GM12878 (cell line): ENCODE data around the gene RAF1. TPM values are rescaled to one million over a fixed set of nuclear protein-coding genes. Genes with fewer than 3 reads are reported as not detected.
A peak's percentile ranks its signal among the peaks of the same experiment; 100 is the strongest.

Experiments
- ESRRA ChIP-seq: IDR thresholded peaks from 2 replicates; pipeline ENCODE4 v1.6.1; 2012; ENCODE audit warnings: mild to moderate bottlenecking, low read length, improper control_type of control experiment
- EZH2 ChIP-seq: IDR thresholded peaks from 2 replicates; pipeline ENCODE4 v1.6.1; 2012; ENCODE audit warnings: low read depth, mild to moderate bottlenecking, control low read depth, inconsistent platforms, low read length, borderline replicate concordance; ENCODE audit not compliant: control insufficient read depth
- HDGF ChIP-seq: fragments of 450-650 bp; IDR thresholded peaks from 2 replicates; pipeline ENCODE4 v1.6.1; 2016; ENCODE audit warnings: antibody characterized with exemption
- MEF2A ChIP-seq: IDR thresholded peaks from 2 replicates; pipeline ENCODE4 v1.6.1; 2011; ENCODE audit warnings: low read depth, mild to moderate bottlenecking, low read length, moderate library complexity; ENCODE audit not compliant: insufficient read depth
- NBN ChIP-seq: fragments of 450-650 bp; IDR thresholded peaks from 2 replicates; pipeline ENCODE4 v1.6.1; 2016
- NFXL1 ChIP-seq: fragments of 450-650 bp; IDR thresholded peaks from 2 replicates; pipeline ENCODE4 v1.6.1; 2017; ENCODE audit warnings: antibody characterized with exemption, mild to moderate bottlenecking, borderline replicate concordance
- NFYA ChIP-seq: IDR thresholded peaks from 2 replicates; pipeline ENCODE4 v1.6.1; 2011; ENCODE audit warnings: low read depth, mild to moderate bottlenecking, low read length, improper control_type of control experiment, borderline replicate concordance
- NFYB ChIP-seq: IDR thresholded peaks from 2 replicates; pipeline ENCODE4 v1.6.1; 2011; ENCODE audit warnings: low read depth, mild to moderate bottlenecking, low read length, improper control_type of control experiment, moderate library complexity; ENCODE audit not compliant: insufficient read depth
- NR2C1 ChIP-seq: fragments of 450-650 bp; IDR thresholded peaks from 2 replicates; pipeline ENCODE4 v1.6.1; 2017; ENCODE audit warnings: antibody characterized with exemption, mild to moderate bottlenecking, moderate library complexity
- NRF1 ChIP-seq: conservative IDR thresholded peaks from 2 replicates; pipeline ENCODE4 v1.6.1; 2011; ENCODE audit warnings: mild to moderate bottlenecking, low read depth, low read length, improper control_type of control experiment
- RAD21 ChIP-seq: IDR thresholded peaks from 2 replicates; pipeline ENCODE4 v1.6.1; 2011; ENCODE audit warnings: mild to moderate bottlenecking, low read depth, low read length, moderate library complexity; ENCODE audit not compliant: insufficient read depth
- RUNX3 ChIP-seq: IDR thresholded peaks from 2 replicates; pipeline ENCODE4 v1.6.1; 2012; ENCODE audit warnings: low read length, inconsistent platforms
- SKIL ChIP-seq: fragments of 450-650 bp; IDR thresholded peaks from 2 replicates; pipeline ENCODE4 v1.6.1; 2017; ENCODE audit warnings: mild to moderate bottlenecking, low read depth, inconsistent platforms; ENCODE audit not compliant: poor library complexity, severe bottlenecking
- SMAD1 ChIP-seq: fragments of 450-650 bp; IDR thresholded peaks from 2 replicates; pipeline ENCODE4 v1.6.1; 2018; ENCODE audit warnings: mild to moderate bottlenecking, low read depth; ENCODE audit not compliant: partially characterized antibody
- SMAD5 ChIP-seq: IDR thresholded peaks from 2 replicates; pipeline ENCODE4 v1.6.1; 2016; ENCODE audit warnings: antibody characterized with exemption, low read depth
- SMARCA5 ChIP-seq: fragments of 450-650 bp; IDR thresholded peaks from 2 replicates; pipeline ENCODE4 v1.6.1; 2017; ENCODE audit warnings: mild to moderate bottlenecking
- SMC3 ChIP-seq: IDR thresholded peaks from 2 replicates; pipeline ENCODE4 v1.6.1; 2011; ENCODE audit warnings: low read length, improper control_type of control experiment, borderline replicate concordance
- SRF ChIP-seq, 2 experiments: IDR thresholded peaks; 2 replicates each; pipeline ENCODE4 v1.6.1; 2011; ENCODE audit warnings: low read depth in 2 of 2, low read length in 2 of 2, mild to moderate bottlenecking in 1 of 2, moderate library complexity in 1 of 2
- SUPT20H ChIP-seq: IDR thresholded peaks from 2 replicates; pipeline ENCODE4 v1.6.1; 2011; ENCODE audit warnings: low read depth, mild to moderate bottlenecking, low read length, moderate library complexity, borderline replicate concordance; ENCODE audit not compliant: control insufficient read depth
- TCF12 ChIP-seq: IDR thresholded peaks from 2 replicates; pipeline ENCODE4 v1.6.1; 2011; ENCODE audit warnings: low read depth, mild to moderate bottlenecking, low read length
- USF1 ChIP-seq: IDR thresholded peaks from 2 replicates; pipeline ENCODE4 v1.6.1; 2011; ENCODE audit warnings: borderline replicate concordance, low read depth, mild to moderate bottlenecking, moderate library complexity, mixed read lengths, low read length; ENCODE audit not compliant: insufficient read depth; ENCODE audit errors: extremely low read length
- WRNIP1 ChIP-seq: IDR thresholded peaks from 2 replicates; pipeline ENCODE4 v1.6.1; 2011; ENCODE audit warnings: low read depth, low read length, improper control_type of control experiment, borderline replicate concordance
- YBX1 ChIP-seq: fragments of 450-650 bp; IDR thresholded peaks from 2 replicates; pipeline ENCODE4 v1.6.1; 2016; ENCODE audit warnings: antibody characterized with exemption
- ZNF274 ChIP-seq: IDR thresholded peaks from one replicate; pipeline ENCODE4 v1.8.0; 2011; ENCODE audit not compliant: insufficient read length, insufficient read depth
- ZNF622 ChIP-seq: fragments of 450-650 bp; IDR thresholded peaks from 2 replicates; pipeline ENCODE4 v1.6.1; 2017; ENCODE audit warnings: mild to moderate bottlenecking, inconsistent platforms
- ZSCAN29 ChIP-seq: fragments of 450-650 bp; IDR thresholded peaks from 2 replicates; pipeline ENCODE4 v1.6.1; 2017; ENCODE audit warnings: mild to moderate bottlenecking, moderate library complexity
- polyA plus RNA-seq, 11 experiments: library from polyadenylated mRNA; depleted of rRNA in 4 of 11; unstranded in 6 of 11; stranded (reverse) in 5 of 11; fragments of >200 nt; fragmentation: Nextera tagmentation in 4 of 11; fragmentation: Illumina TruSeq in 1 of 11; extraction: Ambion mirVana in 4 of 11; extraction: Trizol in 1 of 11; gene quantifications; 1 replicate in 1 of 11; 2 replicates in 10 of 11; pipeline versions ENCODE4 v1.2.1 to v1.2.3, GENCODE V29; 2011 to 2016; ENCODE audit warnings: inconsistent platforms in 2 of 11, missing spikeins in 2 of 11, low read depth in 1 of 11
- total RNA-seq, 4 experiments: library from RNA; depleted of rRNA in 3 of 4; stranded (reverse); fragments of >200 nt in 3 of 4; fragmentation: Illumina TruSeq in 1 of 4; extraction: Trizol in 1 of 4; gene quantifications; 2 replicates each; pipeline versions ENCODE4 v1.2.1 to v1.2.3, GENCODE V29; 2013 to 2021
- TF ChIP-seq, protein P1 (sequence below): fragments of 450-650 bp; IDR thresholded peaks from 2 replicates; pipeline ENCODE4 v1.6.1; 2017; ENCODE audit warnings: low read depth, mild to moderate bottlenecking, moderate library complexity

RAF1 gene
- total and polyA plus RNA-seq, 10 of the 15 experiments (the other 5 are each of a cell fraction or from before 2014, with no cell fraction given), result 20.4 to 151 (median 77.8) TPM

- TF ChIP-seq NRF1 (no peak), HDGF (0 out of 2 replicates have a peak, but pooled peaks have one; percentile 65), ZNF274 (no peak), EZH2 (no peak), NBN (0 out of 2 replicates have a peak, but pooled peaks have one; percentile 29), SKIL (no peak), MEF2A (no peak), USF1 (no peak), RUNX3 (peak; percentile 88), ESRRA (no peak), NFYB (no peak), TCF12 (peak; percentile 47; the same call in 1 of the 2 replicates), NFYA (no peak), SMARCA5 (no peak), SRF (IDR thresholded peaks at IDR 0.05; ENCODE audit: low read depth in 2 of 2, low read length in 2 of 2) (no peak), ZNF622 (no peak), WRNIP1 (no peak), YBX1 (no peak), NR2C1 (no peak), ZSCAN29 (no peak), SMC3 (no peak), SMAD1 (no peak), RAD21 (no peak), NFXL1 (no peak), SUPT20H (no peak), SMAD5 (no peak)
- TF ChIP-seq, protein P1, sequence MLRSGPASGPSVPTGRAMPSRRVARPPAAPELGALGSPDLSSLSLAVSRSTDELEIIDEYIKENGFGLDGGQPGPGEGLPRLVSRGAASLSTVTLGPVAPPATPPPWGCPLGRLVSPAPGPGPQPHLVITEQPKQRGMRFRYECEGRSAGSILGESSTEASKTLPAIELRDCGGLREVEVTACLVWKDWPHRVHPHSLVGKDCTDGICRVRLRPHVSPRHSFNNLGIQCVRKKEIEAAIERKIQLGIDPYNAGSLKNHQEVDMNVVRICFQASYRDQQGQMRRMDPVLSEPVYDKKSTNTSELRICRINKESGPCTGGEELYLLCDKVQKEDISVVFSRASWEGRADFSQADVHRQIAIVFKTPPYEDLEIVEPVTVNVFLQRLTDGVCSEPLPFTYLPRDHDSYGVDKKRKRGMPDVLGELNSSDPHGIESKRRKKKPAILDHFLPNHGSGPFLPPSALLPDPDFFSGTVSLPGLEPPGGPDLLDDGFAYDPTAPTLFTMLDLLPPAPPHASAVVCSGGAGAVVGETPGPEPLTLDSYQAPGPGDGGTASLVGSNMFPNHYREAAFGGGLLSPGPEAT, result peak; percentile 82
Measured at GRCh38 chr3:12648384-12648959, 15.4 kb downstream of the RAF1 start (continued).
